LNCAP (cell line): ENCODE measurements around the gene LTBP1.

Source experiments
- CTCF ChIP-seq: fragments of 450-650 bp; IDR thresholded peaks from 2 replicates; pipeline ENCODE4 v1.5.1; 2017; ENCODE audit warnings: mild to moderate bottlenecking

LTBP1 gene

DNA sequence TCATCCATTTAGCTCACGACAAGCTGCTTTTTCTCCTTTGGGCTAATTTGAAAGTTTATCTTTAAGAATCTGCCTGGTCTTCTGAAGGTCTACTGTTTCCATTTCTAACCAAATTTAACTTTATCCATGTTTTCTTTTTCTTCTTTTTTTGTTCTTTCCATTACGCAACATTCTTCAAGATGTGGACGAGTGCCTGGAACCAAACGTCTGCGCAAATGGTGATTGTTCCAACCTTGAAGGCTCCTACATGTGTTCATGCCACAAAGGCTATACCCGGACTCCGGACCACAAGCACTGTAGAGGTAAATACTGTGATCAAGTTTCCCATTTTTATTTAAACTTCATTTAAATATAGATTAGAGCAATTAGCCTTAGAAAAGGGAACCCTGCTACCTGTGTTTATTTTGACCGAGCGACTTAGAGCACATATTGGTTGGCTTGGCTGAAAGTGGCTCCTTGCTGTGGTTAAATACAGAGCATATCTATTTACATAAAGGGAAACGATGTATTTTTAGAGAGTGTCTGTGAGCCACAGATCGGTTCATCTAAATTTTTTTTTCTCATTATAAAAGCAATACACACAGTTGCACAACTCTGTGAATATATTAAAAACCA lies 346.3 kb downstream of the LTBP1 start:
- no peak for TF ChIP-seq CTCF

- TF ChIP-seq CTCF = no peak
These were observed 351.5 kb downstream of the LTBP1 start for GRCh38 chr2:33298233-33298632.

DNA sequence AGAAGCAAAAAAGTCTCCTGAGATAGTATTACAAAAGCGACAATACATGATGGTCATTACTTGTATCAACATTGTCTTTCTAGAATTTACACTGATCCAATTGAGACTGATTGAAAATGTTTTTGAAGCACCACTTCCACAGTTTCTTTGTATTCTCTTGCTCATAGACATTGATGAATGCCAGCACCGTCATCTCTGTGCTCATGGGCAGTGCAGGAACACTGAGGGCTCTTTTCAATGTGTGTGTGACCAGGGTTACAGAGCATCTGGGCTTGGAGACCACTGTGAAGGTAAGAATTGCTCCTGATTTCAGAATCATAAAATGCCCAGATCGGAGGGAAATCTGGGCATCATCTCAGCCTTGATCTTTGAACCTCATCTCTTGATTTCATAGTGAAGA lies 354.6 kb downstream of the LTBP1 start:
- no peak for TF ChIP-seq CTCF

- no peak for TF ChIP-seq CTCF
These were observed 355.6 kb downstream of the LTBP1 start for GRCh38 chr2:33302348-33302747.

DNA sequence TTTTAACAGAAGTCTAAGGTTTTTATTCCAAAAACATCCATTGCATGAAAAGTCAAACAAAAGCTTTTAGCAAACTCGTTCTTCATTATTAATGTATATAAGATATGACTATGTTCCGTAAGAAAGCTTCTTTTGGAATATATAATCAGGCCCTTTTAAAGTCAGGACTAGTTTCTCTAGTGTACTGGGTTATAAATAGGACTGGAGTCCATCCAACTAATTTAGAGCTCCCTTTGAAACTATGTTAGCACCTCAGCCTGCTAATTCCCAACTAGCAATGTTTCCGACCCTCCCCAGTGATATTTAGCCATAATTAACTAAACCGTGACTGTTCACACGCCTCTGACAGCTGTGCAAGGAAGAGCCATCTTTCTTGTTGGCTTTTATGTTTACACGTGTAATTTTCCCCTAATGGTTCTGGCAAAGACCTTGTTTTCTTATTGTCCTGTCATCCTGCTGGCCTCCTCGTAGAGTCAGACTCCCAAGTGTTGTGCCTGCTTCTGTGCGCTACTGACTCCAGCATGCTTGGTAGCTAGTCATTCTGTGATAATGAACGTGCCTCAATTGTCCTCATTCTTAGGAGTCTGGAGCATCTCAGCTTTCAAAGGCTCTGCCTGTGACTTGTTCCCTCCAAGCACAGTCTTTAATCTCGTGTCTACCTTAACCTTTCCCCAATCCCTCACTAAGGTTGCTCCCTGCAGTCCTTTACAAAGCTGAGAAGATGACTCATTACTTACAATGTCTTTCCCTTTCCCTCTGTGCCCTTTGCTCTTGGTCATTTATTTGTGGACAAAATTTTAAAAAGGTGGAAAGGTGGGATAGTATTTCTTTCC lies 357.5 kb downstream of the LTBP1 start:
- no peak for TF ChIP-seq CTCF

DNA sequence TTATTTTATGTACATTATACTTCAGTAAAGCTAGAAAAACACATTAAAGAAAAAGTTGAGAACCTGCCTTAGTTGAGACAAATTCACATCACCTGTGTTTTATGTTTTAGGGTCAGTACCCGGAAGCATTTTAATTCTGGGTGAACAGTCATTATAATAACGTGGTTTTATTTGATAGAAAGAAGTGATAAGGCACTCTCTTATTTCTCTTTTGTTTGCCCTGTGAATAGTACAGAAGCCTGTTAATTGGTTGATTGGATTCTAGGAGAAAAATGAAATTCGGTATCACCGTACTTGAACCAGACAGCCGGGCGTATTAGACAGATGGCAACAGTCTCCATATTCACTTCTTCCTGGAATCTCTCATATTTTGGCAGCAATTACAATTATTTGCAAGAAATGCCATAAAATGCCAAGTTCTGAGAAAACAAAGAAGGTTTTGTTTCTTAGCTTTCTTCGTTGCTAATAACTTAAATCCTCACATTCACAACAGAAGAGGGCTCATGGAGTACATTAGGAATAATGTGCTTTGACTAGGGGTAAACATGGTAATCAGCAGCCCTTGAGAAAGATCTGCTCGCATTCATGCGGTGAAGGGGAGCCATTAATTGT lies 361.0 kb downstream of the LTBP1 start:
- TF ChIP-seq CTCF = no peak

GRCh38 chr2:33312355-33312754 lies 365.6 kb downstream of the LTBP1 start:
- TF ChIP-seq CTCF = no peak
